Kidney epithelial cell (primary cell): Measurements from ENCODE around the gene PTPRS. TPM values are rescaled to one million over a fixed set of nuclear protein-coding genes. Genes with fewer than 3 reads are reported as not detected.

ENCODE experiments used
- DNase-seq: peaks from one replicate; pipeline ENCODE4 v3.0.0-alpha.2; 2010; ENCODE audit warnings: low read depth
- H3K27me3 ChIP-seq: 2 replicates; pipeline ENCODE4 v1.6.0; 2011; ENCODE audit warnings: low read length; ENCODE audit not compliant: control insufficient read depth, insufficient read depth
- H3K36me3 ChIP-seq: 2 replicates; pipeline ENCODE4 v1.5.1; 2011; ENCODE audit warnings: low read length; ENCODE audit not compliant: control insufficient read depth, insufficient read depth
- H3K4me3 ChIP-seq: 2 replicates; pipeline ENCODE4 v1.5.1; 2011; ENCODE audit warnings: low read depth, mild to moderate bottlenecking, control low read depth, low read length
- total RNA-seq: library from RNA; depleted of rRNA; stranded (reverse); fragments of >200 nt; gene quantifications from 2 replicates; pipeline ENCODE4 v1.2.3, GENCODE V29; 2015
- TF ChIP-seq, protein P1 (sequence below): IDR thresholded peaks from 2 replicates; pipeline ENCODE4 v1.5.1; 2011; ENCODE audit warnings: mild to moderate bottlenecking, moderate library complexity, low read length, control low read depth, inconsistent platforms; ENCODE audit not compliant: insufficient read depth, poor library complexity, severe bottlenecking

Gene PTPRS
- total RNA-seq, 1 donor from 2014 or later: 58.2 TPM

DNA sequence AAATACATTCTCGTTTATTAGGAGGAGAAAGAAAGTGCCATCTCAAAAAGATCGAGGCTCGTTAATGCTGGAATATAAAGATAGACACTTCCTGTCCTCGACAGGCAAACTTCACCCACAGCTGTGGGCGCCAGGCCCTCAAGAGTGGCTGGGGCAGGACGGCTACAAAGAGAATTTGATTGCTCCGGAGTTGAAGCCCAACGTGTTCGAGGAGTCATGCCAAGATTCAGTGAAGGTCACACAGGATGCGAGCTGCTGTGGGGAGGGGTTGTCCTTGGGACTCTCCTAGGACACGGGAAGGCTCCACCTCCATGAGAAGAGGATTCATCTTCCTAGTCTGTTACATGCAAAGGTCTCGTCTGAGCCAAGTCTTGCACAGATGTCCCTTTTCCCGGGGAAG, 16.3 kb upstream of the PTPRS start:
- no peak for DNase-seq
- H3K36me3 ChIP-seq: no peaks in the 10 kb centered on the region
- H3K27me3 ChIP-seq: peaks cover 7% of the 10 kb centered on the region
- TF ChIP-seq, protein P1, sequence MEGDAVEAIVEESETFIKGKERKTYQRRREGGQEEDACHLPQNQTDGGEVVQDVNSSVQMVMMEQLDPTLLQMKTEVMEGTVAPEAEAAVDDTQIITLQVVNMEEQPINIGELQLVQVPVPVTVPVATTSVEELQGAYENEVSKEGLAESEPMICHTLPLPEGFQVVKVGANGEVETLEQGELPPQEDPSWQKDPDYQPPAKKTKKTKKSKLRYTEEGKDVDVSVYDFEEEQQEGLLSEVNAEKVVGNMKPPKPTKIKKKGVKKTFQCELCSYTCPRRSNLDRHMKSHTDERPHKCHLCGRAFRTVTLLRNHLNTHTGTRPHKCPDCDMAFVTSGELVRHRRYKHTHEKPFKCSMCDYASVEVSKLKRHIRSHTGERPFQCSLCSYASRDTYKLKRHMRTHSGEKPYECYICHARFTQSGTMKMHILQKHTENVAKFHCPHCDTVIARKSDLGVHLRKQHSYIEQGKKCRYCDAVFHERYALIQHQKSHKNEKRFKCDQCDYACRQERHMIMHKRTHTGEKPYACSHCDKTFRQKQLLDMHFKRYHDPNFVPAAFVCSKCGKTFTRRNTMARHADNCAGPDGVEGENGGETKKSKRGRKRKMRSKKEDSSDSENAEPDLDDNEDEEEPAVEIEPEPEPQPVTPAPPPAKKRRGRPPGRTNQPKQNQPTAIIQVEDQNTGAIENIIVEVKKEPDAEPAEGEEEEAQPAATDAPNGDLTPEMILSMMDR: no peak
- no peak overlapping the region for H3K4me3 ChIP-seq

DNA sequence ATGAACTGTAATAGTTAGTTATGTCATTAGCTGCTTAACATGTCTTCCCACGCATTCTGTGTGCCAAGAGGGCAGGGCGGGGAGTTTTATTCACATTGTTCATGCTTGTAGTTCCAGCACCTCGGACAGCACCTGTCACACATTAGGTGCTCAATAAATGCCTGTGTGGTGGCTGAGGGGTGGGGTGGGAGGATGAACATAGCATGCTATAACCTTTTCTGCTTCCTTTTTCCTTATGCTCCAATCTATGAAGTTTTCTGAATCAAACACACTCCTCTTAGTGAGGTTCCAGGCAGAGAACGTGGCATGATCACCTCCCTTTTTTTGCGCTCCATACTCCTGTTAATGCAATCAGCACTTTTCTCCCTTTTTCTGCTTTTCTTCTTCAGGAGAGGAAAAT, 15.8 kb upstream of the PTPRS start:
- no peaks in the 10 kb centered on the region for H3K36me3 ChIP-seq
- TF ChIP-seq, protein P1: no peak
- no peak for DNase-seq
- H3K4me3 ChIP-seq: no peak overlapping the region
- peaks cover 11% of the 10 kb centered on the region for H3K27me3 ChIP-seq

DNA sequence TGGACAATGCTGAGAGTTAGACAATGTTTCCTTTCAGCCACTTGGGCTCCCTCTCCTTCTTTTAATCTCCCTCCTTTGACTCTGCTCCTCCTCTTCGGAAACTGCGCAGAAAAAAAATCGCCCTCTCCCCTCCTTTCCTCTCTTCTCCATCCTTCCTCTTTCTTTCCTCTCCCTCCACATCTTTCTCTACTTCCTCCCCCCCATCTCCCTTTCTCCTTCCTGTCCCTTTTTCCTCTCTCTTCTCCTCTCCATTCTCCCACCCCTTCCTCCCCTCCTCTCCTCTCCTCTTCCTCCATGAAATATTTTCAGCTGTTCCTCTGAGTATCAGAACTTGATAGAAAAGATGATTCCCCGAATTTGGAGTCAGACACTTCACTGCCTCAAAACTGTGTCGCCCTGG, 15.1 kb upstream of the PTPRS start:
- TF ChIP-seq, protein P1: no peak
- no peaks in the 10 kb centered on the region for H3K36me3 ChIP-seq
- peaks cover 11% of the 10 kb centered on the region for H3K27me3 ChIP-seq
- no peak for DNase-seq
- no peak overlapping the region for H3K4me3 ChIP-seq

DNA sequence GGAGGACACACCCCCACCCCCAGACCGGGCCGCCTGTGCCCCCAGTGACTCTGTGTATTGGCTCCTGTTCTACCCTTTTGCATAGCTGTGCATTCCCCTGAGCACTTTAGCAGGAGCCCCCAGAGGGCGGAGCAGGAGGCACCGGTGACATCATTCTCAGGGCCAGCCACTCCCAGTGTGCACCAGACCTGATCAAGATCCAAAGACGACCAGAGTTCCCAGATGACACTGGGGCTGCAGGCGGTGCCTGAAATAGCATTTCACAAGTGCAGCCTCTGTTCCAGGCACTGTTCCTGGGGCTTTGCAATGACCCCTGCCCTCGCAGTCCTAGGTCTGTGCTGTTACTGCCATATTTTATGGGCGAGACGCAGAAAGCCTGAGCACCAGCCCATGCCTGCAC, 14.5 kb upstream of the PTPRS start:
- Histone ChIP-seq H3K4me3 (no peak overlapping the region), H3K27me3 (peaks cover 8% of the 10 kb centered on the region), H3K36me3 (no peaks in the 10 kb centered on the region)
- DNase-seq: no peak
- TF ChIP-seq, protein P1: no peak

DNA sequence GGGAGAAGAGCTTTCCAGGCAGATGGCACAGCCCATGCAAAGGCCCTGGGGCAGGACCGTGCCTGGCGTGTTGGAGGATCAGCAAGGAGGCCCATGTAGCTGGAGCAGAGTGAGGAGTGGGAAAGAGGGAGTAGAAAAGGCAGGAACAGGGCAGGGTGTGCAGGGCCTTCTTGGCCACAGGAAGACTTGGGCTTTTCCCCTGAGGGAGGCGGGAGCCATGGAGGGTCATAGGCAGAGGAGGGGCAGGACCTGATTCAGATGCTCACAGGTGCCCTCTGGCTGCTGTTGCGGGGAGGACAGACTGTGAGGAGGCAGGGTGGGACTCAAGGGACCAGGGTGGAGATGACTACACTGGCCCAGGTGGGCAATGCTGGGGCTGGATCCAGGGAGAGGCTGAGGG, 13.8 kb upstream of the PTPRS start:
- DNase-seq: no peak
- Histone ChIP-seq H3K27me3 (peaks cover 8% of the 10 kb centered on the region), H3K4me3 (no peak overlapping the region), H3K36me3 (no peaks in the 10 kb centered on the region)
- TF ChIP-seq, protein P1: peak; percentile 27

DNA sequence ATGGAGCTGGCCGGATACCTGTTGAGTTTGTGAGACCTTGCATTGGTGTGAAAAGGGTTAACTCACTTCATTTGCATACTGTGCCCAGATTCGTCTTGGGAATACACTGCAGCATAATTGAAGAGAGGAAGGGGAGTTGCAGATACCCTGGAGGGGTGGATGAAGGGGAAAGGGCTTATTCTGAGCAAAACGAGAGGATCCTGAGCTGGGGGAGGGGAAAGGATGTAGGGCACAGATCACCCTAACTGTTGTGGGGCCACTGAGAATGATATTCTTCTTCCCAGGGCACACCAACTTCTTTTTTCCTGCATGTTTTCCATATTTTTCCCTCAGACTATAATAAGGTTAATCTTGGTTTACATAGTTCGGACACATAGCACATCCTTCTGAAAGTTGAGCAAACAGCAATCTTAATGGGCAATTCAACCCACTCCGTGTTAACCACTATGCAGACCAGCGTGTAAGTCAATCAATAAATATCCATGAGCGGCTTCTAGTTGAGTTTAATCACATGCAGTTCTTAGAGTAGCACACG, 11.7 kb upstream of the PTPRS start:
- no peak for DNase-seq
- Histone ChIP-seq H3K27me3 (peaks cover 8% of the 10 kb centered on the region), H3K36me3 (no peaks in the 10 kb centered on the region), H3K4me3 (no peak overlapping the region)
- TF ChIP-seq, protein P1: no peak
